Stimulated activated CD8-positive, alpha-beta memory T cell treated with anti-CD3 and anti-CD28 coated beads, Interleukin-15, amount 100 ng/mL, for 24 hours (primary cell): ENCODE data around the gene FCHSD2.
"Not testable (repeated sequence)": the region's sequence is repeated elsewhere in the genome, so short reads cannot be mapped to it uniquely, and the experiment has no call there.

Experiments
- DNase-seq: peaks from one replicate; pipeline ENCODE4 v3.0.0-alpha.2; 2020; ENCODE audit warnings: low read depth

The FCHSD2 gene

DNA sequence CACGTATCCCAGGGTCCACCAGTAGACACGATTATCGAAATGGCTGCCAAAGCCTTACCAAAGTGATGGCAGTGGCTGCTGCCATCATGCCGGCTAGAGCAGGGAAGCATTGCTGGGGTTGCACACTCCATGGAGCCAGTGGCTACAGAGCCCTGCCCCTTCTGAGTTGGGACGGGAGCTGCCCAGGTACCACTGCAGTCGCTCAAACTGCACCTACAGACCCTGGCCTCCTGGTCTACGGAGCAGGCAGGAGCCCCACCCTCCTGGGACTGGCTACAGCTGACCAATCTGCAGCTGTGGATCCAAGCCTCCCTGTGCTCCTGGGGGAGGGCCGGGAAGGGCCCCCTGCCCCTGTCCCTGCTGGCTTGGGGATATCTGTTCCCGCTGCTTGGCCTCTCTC, 216.5 kb downstream of the FCHSD2 start:
- DNase-seq, result no peak

DNA sequence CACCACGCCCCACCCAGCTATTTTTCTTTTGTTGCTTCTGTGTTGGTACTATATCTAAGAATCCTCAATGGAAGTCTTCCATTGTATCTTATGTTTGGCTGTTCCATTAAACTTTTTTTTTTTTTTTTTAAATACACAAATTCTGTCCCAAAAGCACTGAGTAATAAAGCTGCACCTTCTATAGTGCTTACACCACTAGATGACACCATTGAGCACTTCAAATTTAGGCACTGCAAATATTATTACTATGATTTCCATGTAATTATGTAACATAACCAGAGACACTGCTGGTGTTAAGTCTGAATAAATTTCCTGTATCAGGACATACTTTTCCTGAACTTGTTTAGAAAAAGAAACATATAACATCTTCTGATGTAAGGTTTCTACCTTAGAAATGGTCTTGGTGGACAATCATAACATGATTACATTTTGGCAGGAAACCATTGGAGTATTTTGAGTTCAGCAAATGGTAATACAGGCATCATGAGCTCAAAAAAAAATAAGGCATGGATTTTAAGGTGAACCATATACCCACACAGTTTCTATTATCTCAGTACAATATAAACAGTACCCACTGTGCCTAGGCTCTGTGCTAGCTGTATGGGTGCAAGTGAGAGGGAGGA, 217.4 kb downstream of the FCHSD2 start:
- no peak for DNase-seq

DNA sequence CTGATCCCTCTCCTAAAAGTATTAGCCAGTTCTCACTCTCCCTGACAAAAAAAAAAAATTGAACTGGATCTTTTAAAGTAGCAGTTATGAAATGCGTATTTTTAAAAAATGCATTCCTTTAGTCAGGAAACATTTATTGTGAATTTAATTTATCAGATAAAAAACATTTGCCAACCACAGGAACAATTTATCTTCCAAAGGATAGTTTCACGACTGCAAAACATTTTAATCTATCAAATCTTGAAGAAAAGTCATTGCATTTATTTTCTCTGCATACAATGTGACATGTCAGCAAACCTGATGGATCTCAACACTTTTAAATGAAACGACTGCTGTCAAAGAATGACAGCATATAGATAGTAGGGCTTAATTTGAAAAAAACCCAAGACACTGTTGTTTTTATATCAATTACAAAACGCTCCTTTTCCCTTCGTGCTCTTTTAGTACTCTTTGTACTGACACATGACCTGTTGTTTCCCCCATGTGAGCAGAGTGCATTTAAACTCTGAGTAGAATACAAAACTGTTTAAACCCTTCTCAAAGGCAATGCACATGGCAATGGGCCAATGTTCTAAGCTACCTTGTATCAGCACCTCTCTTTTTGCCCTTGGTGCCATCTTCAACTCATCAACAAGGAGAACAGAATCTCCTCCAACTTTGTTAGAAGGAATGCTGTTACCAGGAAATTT, 220.9 kb downstream of the FCHSD2 start:
- no peak for DNase-seq

DNA sequence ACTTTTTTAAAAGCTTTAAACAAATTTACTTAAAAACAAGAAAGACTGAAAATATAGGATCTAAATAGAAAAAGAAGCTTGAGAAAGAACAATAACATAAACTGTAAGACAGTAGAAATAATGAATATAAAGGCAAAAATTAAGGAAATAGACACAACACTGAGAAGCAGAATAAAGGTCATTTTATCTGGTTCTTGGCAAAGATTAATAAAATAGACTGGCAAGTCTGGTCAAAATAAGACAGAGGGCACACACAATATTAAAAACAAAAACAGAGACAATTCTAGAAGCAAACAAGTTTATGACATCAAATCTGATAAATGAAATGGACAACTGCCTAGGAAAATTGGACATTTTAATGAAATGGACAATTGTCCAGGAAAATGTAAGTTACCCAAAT, 222.1 kb downstream of the FCHSD2 start:
- DNase-seq, result no peak

DNA sequence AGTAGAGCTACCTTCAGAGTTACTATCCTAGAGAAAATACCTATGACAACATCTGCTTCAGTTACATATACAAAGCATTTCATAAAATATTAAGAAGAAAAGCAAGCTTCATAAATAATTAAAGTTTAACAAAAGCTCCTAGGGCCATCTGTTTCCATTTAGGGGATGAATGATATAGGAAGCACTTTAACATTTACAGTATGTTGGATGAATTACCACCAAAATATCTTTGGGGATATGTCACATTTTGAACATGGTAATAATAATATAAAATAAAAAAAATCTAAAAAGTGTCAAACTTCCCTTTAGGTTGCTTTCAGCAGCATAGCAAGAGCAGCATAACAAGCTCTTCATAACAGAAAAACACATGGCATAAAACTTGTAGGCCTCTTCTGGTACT, 223.3 kb downstream of the FCHSD2 start:
- DNase-seq, result no peak

DNA sequence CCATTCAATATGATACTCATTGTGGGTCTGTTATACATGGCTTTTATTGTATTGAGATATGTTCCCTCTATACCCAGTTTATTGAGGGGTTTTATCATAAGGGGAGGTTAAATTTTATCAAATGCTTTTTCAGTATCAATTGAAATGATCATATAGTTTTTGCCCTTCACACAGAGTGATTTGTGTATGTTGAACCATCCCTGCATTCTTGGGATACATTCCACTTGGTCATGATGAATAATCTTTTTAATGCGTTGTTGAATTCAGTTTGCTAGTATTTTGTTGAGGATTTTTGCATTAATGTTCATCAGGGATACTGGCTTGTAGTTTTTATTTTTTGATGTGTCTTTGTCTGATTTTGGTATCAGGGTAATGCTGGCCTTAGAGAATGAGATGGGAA, 229.9 kb downstream of the FCHSD2 start:
- no peak for DNase-seq

DNA sequence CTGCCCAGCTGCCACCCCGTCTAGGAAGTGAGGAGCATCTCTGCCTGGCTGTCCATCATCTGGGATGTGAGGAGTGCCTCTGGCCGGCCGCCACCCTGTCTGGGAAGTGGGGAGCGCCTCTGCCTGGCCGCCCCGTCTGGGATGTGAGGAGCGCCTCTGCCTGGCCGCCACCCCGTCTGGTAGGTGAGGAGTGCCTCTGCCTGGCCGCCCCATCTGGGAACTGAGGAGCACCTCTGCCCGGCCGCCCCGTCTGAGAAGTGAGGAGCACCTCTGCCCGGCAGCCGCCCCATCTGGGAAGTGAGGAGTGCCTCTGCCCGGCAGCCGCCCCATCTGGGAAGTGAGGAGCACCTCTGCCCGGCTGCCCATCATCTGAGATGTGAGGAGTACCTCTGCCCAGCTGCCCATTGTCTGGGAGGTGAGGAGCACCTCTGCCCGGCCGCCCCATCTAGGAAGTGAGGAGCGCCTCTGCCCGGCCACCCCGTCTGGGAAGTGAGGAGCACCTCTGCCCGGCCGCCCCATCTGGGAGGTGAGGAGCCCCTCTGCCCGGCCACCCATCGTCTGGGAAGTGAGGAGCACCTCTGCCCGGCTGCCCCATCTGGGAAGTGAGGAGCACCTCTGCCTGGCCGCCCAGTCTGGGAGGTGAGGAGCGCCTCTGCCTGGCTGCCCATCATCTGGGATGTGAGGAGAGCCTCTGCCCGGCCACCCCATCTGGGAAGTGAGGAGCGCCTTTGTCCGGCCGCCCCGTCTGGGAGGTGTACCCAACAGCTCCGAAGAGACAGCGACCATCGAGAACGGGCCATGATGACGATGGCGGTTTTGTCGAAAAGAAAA, 232.3 kb downstream of the FCHSD2 start:
- not testable (repeated sequence) for DNase-seq

DNA sequence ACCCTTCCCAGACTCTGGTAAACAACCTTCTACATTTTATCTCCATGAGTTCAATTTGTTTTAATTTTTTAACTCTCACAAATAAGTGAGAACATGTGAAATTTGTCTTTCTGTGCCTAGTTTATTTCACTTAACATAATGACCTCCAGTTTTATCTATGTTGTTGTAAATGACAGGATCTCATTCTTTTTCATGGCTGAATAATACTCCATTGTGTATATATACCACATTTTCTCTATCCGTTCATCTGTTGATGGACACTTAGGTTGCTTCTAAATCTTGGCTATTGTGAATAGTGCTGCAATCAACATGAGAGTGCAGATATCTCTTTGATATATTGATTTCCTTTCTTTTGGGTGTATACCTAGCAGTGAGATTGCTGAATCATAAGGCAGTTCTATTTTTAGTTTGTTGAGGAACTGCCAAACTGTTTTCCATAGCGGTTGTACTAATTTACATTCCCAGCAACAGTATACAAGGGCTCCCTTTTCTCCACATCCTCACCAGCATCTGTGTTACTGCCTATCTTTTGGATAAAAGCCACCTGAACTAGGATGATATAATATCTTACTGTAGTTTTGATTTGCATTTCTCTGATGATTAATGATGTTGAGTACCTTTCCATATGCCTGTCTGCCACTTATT, 234.0 kb downstream of the FCHSD2 start:
- DNase-seq, result no peak

DNA sequence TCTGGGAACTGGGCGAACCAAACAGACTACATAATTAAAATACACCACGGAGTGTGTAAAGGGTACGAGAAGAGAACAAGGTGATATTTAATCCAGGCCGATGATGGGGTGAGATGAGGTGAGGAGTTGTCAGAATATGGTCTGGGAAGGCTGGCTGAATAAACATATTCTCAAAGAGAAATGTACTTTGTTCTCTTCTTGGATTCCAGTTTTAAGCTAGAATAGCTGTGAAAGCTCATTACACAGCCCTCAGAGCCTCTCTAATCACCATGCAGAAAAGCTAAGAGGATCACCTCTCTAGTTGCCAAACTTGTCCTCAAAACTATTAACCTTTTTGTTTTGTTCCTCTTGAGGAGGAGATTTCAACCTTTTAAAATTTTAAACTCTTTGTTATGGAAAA, 238.1 kb downstream of the FCHSD2 start:
- no peak for DNase-seq

DNA sequence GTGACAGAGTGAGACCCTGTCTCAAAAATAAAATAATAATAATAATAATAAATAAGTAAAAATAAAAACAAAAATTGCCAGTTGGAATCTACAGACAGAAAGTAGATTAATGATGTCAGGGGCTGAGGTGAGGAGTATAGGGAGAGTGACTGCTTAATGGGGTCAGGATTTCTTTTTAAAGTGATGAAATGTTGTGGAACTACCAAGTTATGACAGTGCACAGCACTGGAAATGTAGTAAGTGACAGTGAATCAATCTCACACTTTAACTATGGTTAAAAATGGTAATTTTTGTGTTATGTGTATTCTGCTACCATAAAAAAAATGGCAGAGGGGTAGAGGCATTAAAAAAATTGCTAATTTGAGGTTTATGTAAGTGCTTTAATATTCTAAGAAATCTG, 240.7 kb downstream of the FCHSD2 start:
- DNase-seq, result no peak

DNA sequence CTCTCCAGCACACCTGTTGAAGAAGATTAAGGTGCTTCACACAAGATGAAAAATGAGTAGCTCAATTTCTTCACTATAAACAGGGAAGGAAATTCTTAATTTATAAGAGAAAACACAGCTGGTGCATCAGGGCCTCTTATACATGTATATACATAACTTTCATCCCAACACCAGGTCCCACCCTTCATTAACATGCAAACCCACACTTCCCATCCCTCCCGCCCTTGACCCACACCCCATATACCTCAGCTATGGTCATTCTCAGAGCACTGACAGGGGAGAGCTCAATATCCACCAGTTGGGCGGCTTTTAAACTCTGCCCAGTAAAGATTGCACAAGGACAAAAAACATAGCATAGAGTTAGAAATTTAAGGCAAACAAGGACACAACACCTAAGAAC, 242.1 kb downstream of the FCHSD2 start:
- no peak for DNase-seq

DNA sequence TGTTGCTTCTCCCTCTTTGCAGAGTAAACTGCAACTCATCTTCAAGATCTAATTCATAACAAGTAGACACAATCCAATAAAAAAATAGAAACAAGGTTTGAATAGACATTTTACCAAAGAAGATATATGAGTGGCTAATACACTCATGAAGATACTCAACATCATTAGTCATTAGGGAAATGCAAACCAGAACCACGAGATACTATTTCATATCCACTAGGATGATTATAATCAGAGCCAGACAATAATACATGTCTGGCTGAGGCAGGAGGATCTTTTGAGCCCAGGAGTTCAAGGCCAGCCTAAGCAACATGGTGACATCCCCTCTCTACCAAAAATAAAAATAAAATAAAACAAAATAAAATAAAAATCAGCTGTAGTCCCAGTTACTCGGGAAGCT, 242.9 kb downstream of the FCHSD2 start:
- no peak for DNase-seq

DNA sequence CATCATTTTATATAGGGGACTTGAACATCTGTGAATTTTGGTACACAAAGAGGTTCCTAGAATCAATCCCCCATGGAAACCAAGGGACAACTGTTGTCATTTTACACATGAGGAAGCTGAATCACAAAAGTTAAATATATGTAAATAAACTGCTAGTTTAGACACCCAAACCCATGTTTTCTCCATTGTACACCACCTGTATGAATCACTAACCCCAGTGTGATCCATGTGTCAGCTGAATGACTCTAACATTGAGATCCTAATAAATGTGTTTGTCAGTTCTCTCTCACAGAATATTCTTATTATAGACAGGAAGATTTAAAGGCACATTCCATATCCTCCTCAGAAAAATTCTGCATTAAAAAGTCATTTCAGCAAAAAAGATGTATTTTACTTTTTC, 244.6 kb downstream of the FCHSD2 start:
- DNase-seq, result no peak

DNA sequence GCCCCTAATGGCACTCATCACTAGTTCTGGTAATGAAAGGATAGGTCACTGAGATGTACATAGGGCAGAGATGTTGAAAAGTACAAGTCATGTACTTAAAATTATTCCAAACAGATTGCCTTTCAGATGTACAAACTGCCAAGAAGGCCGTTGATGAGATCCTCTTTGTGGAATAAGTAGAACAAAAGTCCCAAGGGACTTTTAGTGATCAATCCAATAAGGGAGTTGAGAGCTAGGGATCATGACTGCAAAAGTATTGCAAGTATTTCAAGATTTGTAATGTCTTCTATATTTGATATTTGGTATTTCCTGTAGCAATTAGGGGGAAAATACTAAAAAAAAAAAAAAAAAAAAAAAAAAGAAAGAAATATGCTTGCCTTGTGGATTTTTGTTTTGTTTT, 245.7 kb downstream of the FCHSD2 start:
- no peak for DNase-seq

DNA sequence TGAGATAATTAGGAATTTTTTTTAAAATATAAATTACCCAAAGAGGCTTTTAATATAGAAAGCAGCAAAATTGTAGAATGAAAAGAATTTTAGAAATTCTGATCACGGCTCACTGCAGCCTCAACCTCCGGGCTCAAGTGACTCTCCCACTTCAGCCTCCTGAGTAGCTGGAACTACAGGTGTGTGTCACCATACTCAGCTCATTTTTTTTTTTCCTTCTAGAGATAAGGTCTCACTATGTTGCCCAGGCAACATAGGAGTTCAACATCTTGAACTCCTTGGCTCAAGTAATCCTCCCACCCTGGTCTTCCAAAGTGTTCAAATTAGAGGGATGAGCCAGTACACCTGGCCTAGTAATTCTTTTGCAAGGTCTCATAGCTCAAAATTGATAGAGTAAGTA, 251.2 kb downstream of the FCHSD2 start:
- DNase-seq, result no peak

DNA sequence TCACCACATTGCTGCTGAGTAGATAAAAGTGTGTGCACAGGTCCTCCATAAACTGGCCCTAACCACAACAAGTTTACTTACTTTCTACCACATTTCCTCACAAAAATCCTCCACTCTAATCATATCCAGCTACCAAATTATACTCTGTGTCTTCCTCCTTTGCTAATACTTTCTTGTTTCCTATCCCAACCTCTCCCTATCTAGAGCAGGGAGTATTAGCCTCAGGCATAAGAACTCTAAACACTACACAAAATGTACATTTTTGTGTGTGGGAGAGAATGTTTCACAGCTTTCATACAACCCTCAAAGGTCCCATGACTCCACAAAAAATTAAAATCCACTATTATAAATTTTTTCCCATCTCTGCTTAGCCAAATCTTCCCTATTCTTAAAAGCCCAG, 255.5 kb downstream of the FCHSD2 start:
- no peak for DNase-seq

DNA sequence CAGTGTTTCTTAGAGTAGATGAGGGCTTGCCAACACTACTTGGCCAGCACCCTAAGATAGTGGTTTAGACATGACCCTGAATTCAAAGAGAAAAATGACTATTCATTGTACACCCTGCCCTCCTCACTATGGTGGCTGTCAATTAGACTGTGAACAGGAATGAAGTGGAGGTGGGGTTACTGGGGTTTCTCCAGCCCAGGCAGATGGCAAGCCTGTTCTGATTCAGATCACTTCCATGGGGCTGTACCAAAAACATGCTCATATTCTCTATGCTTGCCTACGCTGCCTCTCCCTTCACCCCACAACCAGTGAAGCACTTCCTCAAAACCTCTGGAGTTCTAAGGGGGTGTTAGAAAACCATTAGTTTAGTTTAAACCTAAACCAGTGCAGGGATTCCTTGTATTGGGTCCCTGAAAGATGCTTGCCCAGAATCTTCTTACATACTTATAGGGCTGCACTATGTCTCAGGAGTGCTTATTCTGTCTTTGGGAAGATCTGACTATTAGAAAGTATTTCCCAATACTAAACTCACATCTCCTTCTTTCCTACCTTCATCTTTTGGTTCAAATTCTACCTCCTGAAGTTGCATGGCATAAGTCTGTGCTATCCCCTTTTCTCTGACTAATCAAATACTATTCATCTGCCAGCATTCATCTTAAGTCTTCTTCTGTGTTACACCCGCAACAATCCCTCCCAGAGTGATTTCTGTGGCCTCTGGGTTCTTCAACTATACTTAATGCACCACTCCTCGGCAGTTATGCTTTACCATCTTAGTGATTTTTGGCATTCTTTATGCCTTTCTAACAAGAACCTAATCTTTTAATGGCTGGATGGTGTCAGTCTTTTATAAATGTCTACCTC, 256.1 kb downstream of the FCHSD2 start:
- DNase-seq, result no peak

DNA sequence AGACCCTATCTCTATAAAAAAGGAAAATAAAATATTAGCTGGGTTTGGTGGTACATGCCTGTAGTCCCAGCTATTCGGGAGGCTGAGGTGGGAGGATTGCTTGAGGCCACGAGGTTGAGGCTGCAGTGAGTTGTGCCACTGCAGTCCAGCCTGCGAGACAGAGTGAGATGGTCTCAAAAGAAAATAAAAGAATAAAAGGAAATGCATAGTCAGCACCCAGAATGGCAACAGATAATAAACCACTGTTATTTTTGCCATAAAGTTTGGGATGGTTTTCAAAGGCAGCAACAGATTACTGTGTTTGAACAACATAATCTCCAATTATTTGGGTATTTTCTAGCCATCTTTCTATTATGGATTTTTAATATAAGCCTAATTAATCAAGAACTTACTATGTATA, 266.0 kb downstream of the FCHSD2 start:
- no peak for DNase-seq

DNA sequence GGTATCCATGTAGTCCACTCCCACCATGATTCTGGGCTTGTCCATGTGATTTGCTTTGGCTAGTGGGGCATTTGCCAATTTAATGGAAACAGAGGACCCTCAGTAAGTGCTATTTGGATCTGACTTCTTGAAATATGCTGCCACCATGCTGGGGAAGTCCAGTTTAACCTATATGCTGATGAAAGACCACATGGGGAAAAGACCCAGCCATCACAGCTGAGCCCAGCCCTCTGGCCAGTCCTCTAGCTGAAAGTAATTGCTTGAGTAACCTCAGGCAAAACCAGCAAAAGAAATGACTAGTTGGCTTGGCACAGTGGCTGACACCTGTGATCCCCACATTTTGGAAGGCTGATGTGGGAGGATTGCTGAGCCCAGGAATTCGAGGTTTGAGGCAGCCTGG, 266.4 kb downstream of the FCHSD2 start:
- no peak for DNase-seq

DNA sequence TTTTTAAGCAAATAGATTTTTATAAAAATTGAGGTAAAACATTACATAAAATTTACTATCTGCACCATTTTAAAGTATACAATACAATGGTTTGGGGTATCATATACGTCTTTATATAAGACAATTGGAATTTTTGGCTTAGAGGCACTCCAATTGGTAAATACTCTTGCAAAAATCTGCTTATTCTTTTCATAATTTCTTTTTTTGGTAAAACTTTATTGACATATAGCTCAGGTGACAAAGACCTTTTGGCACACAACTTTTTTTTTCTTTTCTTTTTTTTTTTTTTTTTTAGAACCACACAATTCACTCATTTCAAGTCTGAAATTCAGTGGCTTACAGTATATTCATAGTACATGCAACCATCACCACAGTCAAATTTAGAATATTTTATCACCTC, 270.1 kb downstream of the FCHSD2 start:
- DNase-seq, result no peak

DNA sequence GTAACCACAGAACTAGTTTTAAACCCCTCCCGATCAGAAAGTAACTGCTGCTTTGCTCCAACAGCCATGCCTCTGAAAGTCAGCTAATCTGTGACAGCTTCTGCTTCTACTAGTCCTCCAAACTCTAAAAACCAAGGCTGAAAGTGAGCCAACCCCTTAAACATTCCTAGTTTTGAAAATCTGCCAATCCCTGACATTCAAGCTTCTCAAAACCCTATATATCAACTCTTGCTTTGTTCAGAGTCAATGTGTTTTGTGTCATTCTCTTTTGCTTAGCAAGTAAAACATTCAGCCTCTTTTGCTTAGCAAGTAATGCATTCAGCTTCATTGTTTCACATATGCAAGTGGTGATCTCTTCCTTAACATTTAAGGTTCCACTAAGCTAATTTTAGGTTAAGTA, 271.0 kb downstream of the FCHSD2 start:
- no peak for DNase-seq

DNA sequence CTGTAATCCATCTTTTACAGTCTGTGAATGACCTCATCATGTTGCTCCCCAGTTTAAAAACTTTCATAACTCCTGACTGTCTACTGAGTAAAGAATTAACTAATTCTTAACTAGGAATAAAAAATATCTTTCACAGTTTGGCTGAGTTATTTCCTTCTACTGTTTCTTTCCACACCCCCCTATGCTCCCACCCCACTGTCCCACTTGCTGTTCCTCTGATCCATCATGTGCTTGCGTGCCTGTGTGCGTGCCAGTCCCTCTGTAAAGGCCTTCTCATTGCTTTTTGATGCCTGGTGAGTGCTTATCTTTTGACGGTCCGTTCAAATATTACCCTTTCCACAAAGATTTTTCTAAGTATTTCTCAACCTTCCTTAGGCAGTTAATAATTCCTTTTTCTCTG, 272.3 kb downstream of the FCHSD2 start:
- no peak for DNase-seq
